WTC11 (cell line): ENCODE measurements around the gene OPCML. TPM values are rescaled to one million over a fixed set of nuclear protein-coding genes. Genes with fewer than 3 reads are reported as not detected.

Experiments used
- ATAC-seq: fragments of 200-7000 bp; cut with Tn5 transposase; 2 replicates; pipeline ENCODE4 v1.10.0; 2021; ENCODE audit warnings: mild to moderate bottlenecking, moderate library complexity
- CTCF ChIA-PET: fragments of 300-600 bp; sonication (Branson Sonifier 250); formaldehyde crosslinking; loops from one replicate; lab custom pipeline; 2021; ENCODE audit warnings: antibody characterized with exemption; lab: Charles Lee
- POLR2A ChIA-PET: fragments of 350-600 bp; sonication (Branson Sonifier 250); formaldehyde crosslinking; loops from one replicate; lab custom pipeline; 2021; ENCODE audit warnings: antibody characterized with exemption; lab: Charles Lee
- DNase-seq: peaks from one replicate; pipeline ENCODE4 v3.0.0; 2021; ENCODE audit warnings: low spot score
- H3K27ac Mint-ChIP-seq: 2 replicates; pipeline ENCODE4 v1.8.0; 2021; ENCODE audit warnings: mixed read lengths
- H3K27me3 Mint-ChIP-seq: 2 replicates; pipeline ENCODE4 v1.8.0; 2021; ENCODE audit warnings: low read depth, mild to moderate bottlenecking, moderate library complexity, mixed read lengths
- H3K36me3 Mint-ChIP-seq: 2 replicates; pipeline ENCODE4 v1.8.0; 2021; ENCODE audit warnings: mixed read lengths
- H3K4me1 Mint-ChIP-seq: 2 replicates; pipeline ENCODE4 v1.8.0; 2022; ENCODE audit warnings: mixed read lengths
- H3K4me3 Mint-ChIP-seq: 2 replicates; pipeline ENCODE4 v1.8.0; 2021; ENCODE audit warnings: mild to moderate bottlenecking, moderate library complexity, mixed read lengths
- H3K9me3 Mint-ChIP-seq: 2 replicates; pipeline ENCODE4 v1.8.0; 2021; ENCODE audit warnings: mixed read lengths
- EMX1 ChIP-seq: fragments of 250-450 bp; sonication (Bioruptor Pico); IDR thresholded peaks from 2 replicates; pipeline ENCODE4 v1.8.0; 2021; ENCODE audit warnings: mild to moderate bottlenecking
- ETV6 ChIP-seq: sonication (generic); formaldehyde crosslinking; IDR thresholded peaks from 2 replicates; pipeline ENCODE4 v1.8.1; 2022; ENCODE audit warnings: mild to moderate bottlenecking, missing genetic modification reagents
- SMAD3 ChIP-seq: sonication (generic); formaldehyde crosslinking; IDR thresholded peaks from 2 replicates; pipeline ENCODE4 v1.8.0; 2022; ENCODE audit warnings: missing genetic modification reagents, mild to moderate bottlenecking, borderline replicate concordance
- TEAD1 ChIP-seq: sonication (generic); formaldehyde crosslinking; IDR thresholded peaks from 2 replicates; pipeline ENCODE4 v1.8.0; 2022; ENCODE audit warnings: mild to moderate bottlenecking, missing genetic modification reagents
- ZNF121 ChIP-seq: sonication (generic); formaldehyde crosslinking; IDR thresholded peaks from 2 replicates; pipeline ENCODE4 v1.8.0; 2023; ENCODE audit warnings: missing genetic modification reagents
- ZNF263 ChIP-seq: sonication (generic); formaldehyde crosslinking; IDR thresholded peaks from 2 replicates; pipeline ENCODE4 v1.8.1; 2022; ENCODE audit warnings: low read depth, mild to moderate bottlenecking, moderate library complexity, missing genetic modification reagents
- ZNF396 ChIP-seq: fragments of 250-450 bp; sonication (Bioruptor Pico); IDR thresholded peaks from 2 replicates; pipeline ENCODE4 v1.8.0; 2021; ENCODE audit warnings: mild to moderate bottlenecking, moderate library complexity, borderline replicate concordance
- ZNF416 ChIP-seq: fragments of 250-450 bp; sonication (Bioruptor Pico); IDR thresholded peaks from 2 replicates; pipeline ENCODE4 v1.9.0; 2021; ENCODE audit warnings: mild to moderate bottlenecking, inconsistent platforms
- total RNA-seq: library from RNA; stranded (reverse); gene quantifications from 3 replicates; pipeline ENCODE4 v1.2.3, GENCODE V29; 2021
- TF ChIP-seq, protein P1 (sequence below): fragments of 250-450 bp; sonication (Bioruptor Pico); IDR thresholded peaks from 2 replicates; pipeline ENCODE4 v1.8.0; 2021; ENCODE audit warnings: mild to moderate bottlenecking
- TF ChIP-seq, protein P2 (sequence below): sonication (generic); formaldehyde crosslinking; IDR thresholded peaks from 2 replicates; pipeline ENCODE4 v1.8.1; 2023; ENCODE audit warnings: mild to moderate bottlenecking, missing genetic modification reagents
- TF ChIP-seq, protein P3 (sequence below): sonication (generic); formaldehyde crosslinking; IDR thresholded peaks from 2 replicates; pipeline ENCODE4 v1.8.0; 2022; ENCODE audit warnings: mild to moderate bottlenecking, missing genetic modification reagents
- TF ChIP-seq, protein P4 (sequence below): sonication (generic); formaldehyde crosslinking; IDR thresholded peaks from 2 replicates; pipeline ENCODE4 v1.8.1; 2023; ENCODE audit warnings: mild to moderate bottlenecking, missing genetic modification reagents
- TF ChIP-seq, protein P5 (sequence below): sonication (generic); formaldehyde crosslinking; IDR thresholded peaks from 2 replicates; pipeline ENCODE4 v1.8.0; 2023; ENCODE audit warnings: missing genetic modification reagents, mild to moderate bottlenecking, borderline replicate concordance
- TF ChIP-seq, protein P6 (sequence below): fragments of 250-450 bp; sonication (Bioruptor Pico); IDR thresholded peaks from 2 replicates; pipeline ENCODE4 v2.1.2; 2022; ENCODE audit warnings: mild to moderate bottlenecking, moderate library complexity
- TF ChIP-seq, protein P7 (sequence below): sonication (generic); formaldehyde crosslinking; IDR thresholded peaks from 2 replicates; pipeline ENCODE4 v1.8.0; 2022; ENCODE audit warnings: missing genetic modification reagents

Gene OPCML
- total RNA-seq, 1 experiment from 2014 or later, result 1.5 TPM

DNA sequence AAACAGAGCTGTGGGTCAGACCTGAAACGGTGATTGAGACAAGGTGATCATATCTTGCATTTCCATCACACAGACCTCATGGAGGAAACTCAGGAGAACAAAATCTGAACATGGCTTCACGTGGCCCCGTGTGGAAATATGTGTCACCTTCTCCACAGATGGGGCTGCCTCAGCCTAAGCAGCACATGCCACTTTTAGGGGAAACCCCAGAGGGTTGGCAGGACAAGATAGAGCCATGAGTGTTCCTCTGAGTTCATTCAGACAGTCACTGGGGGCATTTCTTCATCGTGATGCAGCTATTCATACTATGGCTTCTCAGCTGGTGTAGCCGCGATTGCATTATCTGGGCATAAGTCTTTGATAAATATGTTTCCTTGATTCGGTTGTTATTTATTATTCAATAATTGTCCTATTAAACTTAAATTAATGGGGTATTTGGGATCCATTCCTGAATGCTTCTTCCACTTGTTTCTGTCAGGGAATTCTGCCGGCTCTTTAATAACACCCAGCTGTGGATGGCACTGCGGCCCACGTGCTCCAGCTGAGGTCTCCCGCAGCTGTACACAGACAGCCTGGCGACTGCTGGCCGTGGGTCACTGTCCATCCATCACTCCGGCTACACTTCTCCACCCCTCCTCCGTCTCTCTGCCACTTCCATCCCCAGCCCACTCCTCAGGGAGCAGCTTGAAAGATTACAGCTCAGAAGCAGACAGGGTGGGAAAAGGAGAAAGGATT, 485.1 kb downstream of the OPCML start:
- H3K4me1 Mint-ChIP-seq, result peaks cover 35% of the 10 kb centered on the region
- CTCF ChIA-PET, result interaction anchor here (0.9 to 1.4 kb wide), 2 partner anchors 17 to 23 kb away, joined by 3 to 4 read pairs; no protein-coding TSS in a partner anchor

DNA sequence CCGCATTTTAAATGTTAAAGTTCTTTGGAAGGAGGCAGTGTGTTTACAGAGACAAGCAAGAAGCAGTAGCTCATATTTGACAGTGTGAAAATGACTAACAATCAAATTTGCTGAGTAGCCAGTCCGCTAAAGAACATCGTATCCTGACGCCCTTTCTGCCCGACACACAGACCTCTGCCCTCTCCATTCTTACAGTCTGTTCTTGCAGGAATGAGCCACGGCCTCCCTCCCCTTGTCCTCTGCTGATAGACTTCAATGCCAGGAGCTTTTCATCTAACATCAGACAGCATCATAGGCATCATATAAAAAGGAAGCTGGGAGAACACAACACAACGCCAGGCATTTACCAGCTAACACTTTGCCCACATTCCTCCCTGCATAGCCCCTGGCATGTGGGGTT, 486.0 kb downstream of the OPCML start:
- DNase-seq (no peak), ATAC-seq (no peak)
- Mint-ChIP-seq H3K27ac (no peak overlapping the region), H3K36me3 (no peaks in the 10 kb centered on the region), H3K27me3 (no peaks in the 10 kb centered on the region; the same call in 1 of the 2 replicates), H3K4me3 (no peak overlapping the region), H3K4me1 (peaks cover 26% of the 10 kb centered on the region), H3K9me3 (no peaks in the 10 kb centered on the region)
- POLR2A ChIA-PET, result no interaction called here
- CTCF ChIA-PET, result interaction anchor here (1.1 to 1.2 kb wide), 2 partner anchors 103 to 105 kb away, joined by 3 to 4 read pairs; no protein-coding TSS in a partner anchor
- TF ChIP-seq, protein P1, sequence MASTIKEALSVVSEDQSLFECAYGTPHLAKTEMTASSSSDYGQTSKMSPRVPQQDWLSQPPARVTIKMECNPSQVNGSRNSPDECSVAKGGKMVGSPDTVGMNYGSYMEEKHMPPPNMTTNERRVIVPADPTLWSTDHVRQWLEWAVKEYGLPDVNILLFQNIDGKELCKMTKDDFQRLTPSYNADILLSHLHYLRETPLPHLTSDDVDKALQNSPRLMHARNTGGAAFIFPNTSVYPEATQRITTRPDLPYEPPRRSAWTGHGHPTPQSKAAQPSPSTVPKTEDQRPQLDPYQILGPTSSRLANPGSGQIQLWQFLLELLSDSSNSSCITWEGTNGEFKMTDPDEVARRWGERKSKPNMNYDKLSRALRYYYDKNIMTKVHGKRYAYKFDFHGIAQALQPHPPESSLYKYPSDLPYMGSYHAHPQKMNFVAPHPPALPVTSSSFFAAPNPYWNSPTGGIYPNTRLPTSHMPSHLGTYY (CRISPR knock-in tag), result no peak
- TF ChIP-seq, protein P2, sequence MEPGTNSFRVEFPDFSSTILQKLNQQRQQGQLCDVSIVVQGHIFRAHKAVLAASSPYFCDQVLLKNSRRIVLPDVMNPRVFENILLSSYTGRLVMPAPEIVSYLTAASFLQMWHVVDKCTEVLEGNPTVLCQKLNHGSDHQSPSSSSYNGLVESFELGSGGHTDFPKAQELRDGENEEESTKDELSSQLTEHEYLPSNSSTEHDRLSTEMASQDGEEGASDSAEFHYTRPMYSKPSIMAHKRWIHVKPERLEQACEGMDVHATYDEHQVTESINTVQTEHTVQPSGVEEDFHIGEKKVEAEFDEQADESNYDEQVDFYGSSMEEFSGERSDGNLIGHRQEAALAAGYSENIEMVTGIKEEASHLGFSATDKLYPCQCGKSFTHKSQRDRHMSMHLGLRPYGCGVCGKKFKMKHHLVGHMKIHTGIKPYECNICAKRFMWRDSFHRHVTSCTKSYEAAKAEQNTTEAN, result no peak
- TF ChIP-seq, protein P3, sequence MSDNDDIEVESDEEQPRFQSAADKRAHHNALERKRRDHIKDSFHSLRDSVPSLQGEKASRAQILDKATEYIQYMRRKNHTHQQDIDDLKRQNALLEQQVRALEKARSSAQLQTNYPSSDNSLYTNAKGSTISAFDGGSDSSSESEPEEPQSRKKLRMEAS (CRISPR knock-in tag), result no peak
- TF ChIP-seq EMX1 (CRISPR knock-in tag) (no peak), ZNF396 (CRISPR knock-in tag) (no peak), ETV6 (no peak), ZNF121 (CRISPR knock-in tag) (no peak), ZNF416 (CRISPR knock-in tag) (no peak), ZNF263 (CRISPR knock-in tag) (no peak)
- TF ChIP-seq, protein P4, sequence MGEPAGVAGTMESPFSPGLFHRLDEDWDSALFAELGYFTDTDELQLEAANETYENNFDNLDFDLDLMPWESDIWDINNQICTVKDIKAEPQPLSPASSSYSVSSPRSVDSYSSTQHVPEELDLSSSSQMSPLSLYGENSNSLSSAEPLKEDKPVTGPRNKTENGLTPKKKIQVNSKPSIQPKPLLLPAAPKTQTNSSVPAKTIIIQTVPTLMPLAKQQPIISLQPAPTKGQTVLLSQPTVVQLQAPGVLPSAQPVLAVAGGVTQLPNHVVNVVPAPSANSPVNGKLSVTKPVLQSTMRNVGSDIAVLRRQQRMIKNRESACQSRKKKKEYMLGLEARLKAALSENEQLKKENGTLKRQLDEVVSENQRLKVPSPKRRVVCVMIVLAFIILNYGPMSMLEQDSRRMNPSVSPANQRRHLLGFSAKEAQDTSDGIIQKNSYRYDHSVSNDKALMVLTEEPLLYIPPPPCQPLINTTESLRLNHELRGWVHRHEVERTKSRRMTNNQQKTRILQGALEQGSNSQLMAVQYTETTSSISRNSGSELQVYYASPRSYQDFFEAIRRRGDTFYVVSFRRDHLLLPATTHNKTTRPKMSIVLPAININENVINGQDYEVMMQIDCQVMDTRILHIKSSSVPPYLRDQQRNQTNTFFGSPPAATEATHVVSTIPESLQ (CRISPR knock-in tag), result no peak

More for the DNA sequence above, 485.1 kb downstream of the OPCML start:
- Mint-ChIP-seq H3K36me3 (no peaks in the 10 kb centered on the region), H3K4me3 (no peak overlapping the region), H3K9me3 (no peaks in the 10 kb centered on the region), H3K27me3 (no peaks in the 10 kb centered on the region; the same call in 1 of the 2 replicates), H3K27ac (no peak overlapping the region)
- POLR2A ChIA-PET, result no interaction called here
- TF ChIP-seq, protein P5, sequence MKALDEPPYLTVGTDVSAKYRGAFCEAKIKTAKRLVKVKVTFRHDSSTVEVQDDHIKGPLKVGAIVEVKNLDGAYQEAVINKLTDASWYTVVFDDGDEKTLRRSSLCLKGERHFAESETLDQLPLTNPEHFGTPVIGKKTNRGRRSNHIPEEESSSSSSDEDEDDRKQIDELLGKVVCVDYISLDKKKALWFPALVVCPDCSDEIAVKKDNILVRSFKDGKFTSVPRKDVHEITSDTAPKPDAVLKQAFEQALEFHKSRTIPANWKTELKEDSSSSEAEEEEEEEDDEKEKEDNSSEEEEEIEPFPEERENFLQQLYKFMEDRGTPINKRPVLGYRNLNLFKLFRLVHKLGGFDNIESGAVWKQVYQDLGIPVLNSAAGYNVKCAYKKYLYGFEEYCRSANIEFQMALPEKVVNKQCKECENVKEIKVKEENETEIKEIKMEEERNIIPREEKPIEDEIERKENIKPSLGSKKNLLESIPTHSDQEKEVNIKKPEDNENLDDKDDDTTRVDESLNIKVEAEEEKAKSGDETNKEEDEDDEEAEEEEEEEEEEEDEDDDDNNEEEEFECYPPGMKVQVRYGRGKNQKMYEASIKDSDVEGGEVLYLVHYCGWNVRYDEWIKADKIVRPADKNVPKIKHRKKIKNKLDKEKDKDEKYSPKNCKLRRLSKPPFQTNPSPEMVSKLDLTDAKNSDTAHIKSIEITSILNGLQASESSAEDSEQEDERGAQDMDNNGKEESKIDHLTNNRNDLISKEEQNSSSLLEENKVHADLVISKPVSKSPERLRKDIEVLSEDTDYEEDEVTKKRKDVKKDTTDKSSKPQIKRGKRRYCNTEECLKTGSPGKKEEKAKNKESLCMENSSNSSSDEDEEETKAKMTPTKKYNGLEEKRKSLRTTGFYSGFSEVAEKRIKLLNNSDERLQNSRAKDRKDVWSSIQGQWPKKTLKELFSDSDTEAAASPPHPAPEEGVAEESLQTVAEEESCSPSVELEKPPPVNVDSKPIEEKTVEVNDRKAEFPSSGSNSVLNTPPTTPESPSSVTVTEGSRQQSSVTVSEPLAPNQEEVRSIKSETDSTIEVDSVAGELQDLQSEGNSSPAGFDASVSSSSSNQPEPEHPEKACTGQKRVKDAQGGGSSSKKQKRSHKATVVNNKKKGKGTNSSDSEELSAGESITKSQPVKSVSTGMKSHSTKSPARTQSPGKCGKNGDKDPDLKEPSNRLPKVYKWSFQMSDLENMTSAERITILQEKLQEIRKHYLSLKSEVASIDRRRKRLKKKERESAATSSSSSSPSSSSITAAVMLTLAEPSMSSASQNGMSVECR, result no peak
- TF ChIP-seq, protein P6, sequence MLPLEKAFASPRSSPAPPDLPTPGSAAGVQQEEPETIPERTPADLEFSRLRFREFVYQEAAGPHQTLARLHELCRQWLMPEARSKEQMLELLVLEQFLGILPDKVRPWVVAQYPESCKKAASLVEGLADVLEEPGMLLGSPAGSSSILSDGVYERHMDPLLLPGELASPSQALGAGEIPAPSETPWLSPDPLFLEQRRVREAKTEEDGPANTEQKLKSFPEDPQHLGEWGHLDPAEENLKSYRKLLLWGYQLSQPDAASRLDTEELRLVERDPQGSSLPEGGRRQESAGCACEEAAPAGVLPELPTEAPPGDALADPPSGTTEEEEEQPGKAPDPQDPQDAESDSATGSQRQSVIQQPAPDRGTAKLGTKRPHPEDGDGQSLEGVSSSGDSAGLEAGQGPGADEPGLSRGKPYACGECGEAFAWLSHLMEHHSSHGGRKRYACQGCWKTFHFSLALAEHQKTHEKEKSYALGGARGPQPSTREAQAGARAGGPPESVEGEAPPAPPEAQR, result no peak
- TF ChIP-seq TEAD1 (CRISPR knock-in tag) (no peak), SMAD3 (CRISPR knock-in tag) (no peak)
- TF ChIP-seq, protein P7, sequence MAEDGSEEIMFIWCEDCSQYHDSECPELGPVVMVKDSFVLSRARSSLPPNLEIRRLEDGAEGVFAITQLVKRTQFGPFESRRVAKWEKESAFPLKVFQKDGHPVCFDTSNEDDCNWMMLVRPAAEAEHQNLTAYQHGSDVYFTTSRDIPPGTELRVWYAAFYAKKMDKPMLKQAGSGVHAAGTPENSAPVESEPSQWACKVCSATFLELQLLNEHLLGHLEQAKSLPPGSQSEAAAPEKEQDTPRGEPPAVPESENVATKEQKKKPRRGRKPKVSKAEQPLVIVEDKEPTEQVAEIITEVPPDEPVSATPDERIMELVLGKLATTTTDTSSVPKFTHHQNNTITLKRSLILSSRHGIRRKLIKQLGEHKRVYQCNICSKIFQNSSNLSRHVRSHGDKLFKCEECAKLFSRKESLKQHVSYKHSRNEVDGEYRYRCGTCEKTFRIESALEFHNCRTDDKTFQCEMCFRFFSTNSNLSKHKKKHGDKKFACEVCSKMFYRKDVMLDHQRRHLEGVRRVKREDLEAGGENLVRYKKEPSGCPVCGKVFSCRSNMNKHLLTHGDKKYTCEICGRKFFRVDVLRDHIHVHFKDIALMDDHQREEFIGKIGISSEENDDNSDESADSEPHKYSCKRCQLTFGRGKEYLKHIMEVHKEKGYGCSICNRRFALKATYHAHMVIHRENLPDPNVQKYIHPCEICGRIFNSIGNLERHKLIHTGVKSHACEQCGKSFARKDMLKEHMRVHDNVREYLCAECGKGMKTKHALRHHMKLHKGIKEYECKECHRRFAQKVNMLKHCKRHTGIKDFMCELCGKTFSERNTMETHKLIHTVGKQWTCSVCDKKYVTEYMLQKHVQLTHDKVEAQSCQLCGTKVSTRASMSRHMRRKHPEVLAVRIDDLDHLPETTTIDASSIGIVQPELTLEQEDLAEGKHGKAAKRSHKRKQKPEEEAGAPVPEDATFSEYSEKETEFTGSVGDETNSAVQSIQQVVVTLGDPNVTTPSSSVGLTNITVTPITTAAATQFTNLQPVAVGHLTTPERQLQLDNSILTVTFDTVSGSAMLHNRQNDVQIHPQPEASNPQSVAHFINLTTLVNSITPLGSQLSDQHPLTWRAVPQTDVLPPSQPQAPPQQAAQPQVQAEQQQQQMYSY (CRISPR knock-in tag), result no peak
- ATAC-seq, result no peak
- no peak for DNase-seq
